HEK293 (cell line): ENCODE data around the gene CACNA1C.

Source experiments
- CTCF ChIA-PET: fragments of 350-600 bp; formaldehyde crosslinking; extraction: SDS; loops from one replicate; lab custom pipeline; 2021; ENCODE audit warnings: antibody characterized with exemption; lab: Yijun Ruan, JAX
- POLR2A ChIA-PET: fragments of 300-600 bp; formaldehyde crosslinking; extraction: SDS; loops from one replicate; lab custom pipeline; 2020; ENCODE audit warnings: antibody characterized with exemption, inconsistent platforms; lab: Yijun Ruan, JAX
- H3K27ac ChIP-seq: fragments of 200-500 bp; sonication (Bioruptor generic); 2 replicates; pipeline ENCODE4 v1.5.1; 2014; ENCODE audit warnings: low read depth, low read length, control low read depth, inconsistent platforms; ENCODE audit errors: extremely low read depth
- H3K36me3 ChIP-seq, 2 experiments: fragments of 200-500 bp in 1 of 2; sonication (Bioruptor generic) in 1 of 2; 1 replicate in 1 of 2; 2 replicates in 1 of 2; pipeline ENCODE4 v1.5.1; 2014 to 2017; ENCODE audit warnings: inconsistent platforms in 2 of 2, low read length in 2 of 2; ENCODE audit not compliant: control insufficient read depth in 2 of 2, insufficient read depth in 1 of 2
- H3K4me1 ChIP-seq: fragments of 200-500 bp; sonication (Bioruptor generic); 2 replicates; pipeline ENCODE4 v1.5.1; 2014; ENCODE audit warnings: mild to moderate bottlenecking, low read length, inconsistent platforms; ENCODE audit not compliant: control insufficient read depth, insufficient read depth
- H3K4me3 ChIP-seq: 2 replicates; pipeline ENCODE4 v1.5.1; 2011; ENCODE audit warnings: low read depth, mild to moderate bottlenecking, control low read depth, low read length, moderate library complexity
- H3K9me3 ChIP-seq: fragments of 200-500 bp; sonication (Bioruptor generic); 2 replicates; pipeline ENCODE4 v1.5.1; 2014; ENCODE audit warnings: low read depth, low read length, inconsistent platforms; ENCODE audit not compliant: control insufficient read depth, insufficient read depth
- GLIS2 ChIP-seq: fragments of 450-650 bp; formaldehyde crosslinking; IDR thresholded peaks from 2 replicates; pipeline ENCODE4 v1.5.1; 2016; ENCODE audit warnings: missing biosample characterization, missing genetic modification characterization
- IKZF3 ChIP-seq: fragments of 450-650 bp; IDR thresholded peaks from 2 replicates; pipeline ENCODE4 v1.5.0; 2018; ENCODE audit warnings: missing biosample characterization, mild to moderate bottlenecking, missing genetic modification characterization, moderate library complexity
- KLF10 ChIP-seq: fragments of 450-650 bp; IDR thresholded peaks from 2 replicates; pipeline ENCODE4 v1.5.1; 2018; ENCODE audit warnings: missing biosample characterization, mild to moderate bottlenecking, missing genetic modification characterization
- PATZ1 ChIP-seq: fragments of 450-650 bp; formaldehyde crosslinking; IDR thresholded peaks from 2 replicates; pipeline ENCODE4 v1.5.1; 2016; ENCODE audit warnings: missing biosample characterization, missing genetic modification characterization
- SETDB1 ChIP-seq: IDR thresholded peaks from one replicate; pipeline ENCODE4 v1.6.1; 2017; ENCODE audit warnings: mild to moderate bottlenecking, low read length, moderate library complexity, mixed read lengths; ENCODE audit not compliant: insufficient read length
- SP2 ChIP-seq: fragments of 450-650 bp; formaldehyde crosslinking; IDR thresholded peaks from 2 replicates; pipeline ENCODE4 v1.5.1; 2016; ENCODE audit warnings: missing biosample characterization, missing genetic modification characterization
- TCF7L2 ChIP-seq: IDR thresholded peaks from 2 replicates; pipeline ENCODE4 v1.6.1; 2011; ENCODE audit warnings: low read depth, mild to moderate bottlenecking, inconsistent platforms, low read length, moderate library complexity, borderline replicate concordance
- TRIM28 ChIP-seq: IDR thresholded peaks from 2 replicates; pipeline ENCODE4 v1.6.1; 2011; ENCODE audit warnings: low read length, control low read depth, borderline replicate concordance
- ZFP41 ChIP-seq: fragments of 450-650 bp; formaldehyde crosslinking; IDR thresholded peaks from 2 replicates; pipeline ENCODE4 v1.5.1; 2016; ENCODE audit warnings: missing biosample characterization, missing genetic modification characterization, borderline replicate concordance
- ZNF112 ChIP-seq: fragments of 450-650 bp; formaldehyde crosslinking; IDR thresholded peaks from 2 replicates; pipeline ENCODE4 v1.5.0; 2017; ENCODE audit warnings: missing biosample characterization, missing genetic modification characterization
- ZNF140 ChIP-seq: fragments of 450-650 bp; formaldehyde crosslinking; IDR thresholded peaks from 2 replicates; pipeline ENCODE4 v1.5.1; 2016; ENCODE audit warnings: missing biosample characterization, missing genetic modification characterization
- ZNF223 ChIP-seq: fragments of 450-650 bp; formaldehyde crosslinking; IDR thresholded peaks from 2 replicates; pipeline ENCODE4 v1.5.1; 2016; ENCODE audit warnings: missing biosample characterization, missing genetic modification characterization
- ZNF23 ChIP-seq: fragments of 450-650 bp; formaldehyde crosslinking; IDR thresholded peaks from 2 replicates; pipeline ENCODE4 v1.5.1; 2016; ENCODE audit warnings: missing biosample characterization, missing genetic modification characterization, borderline replicate concordance
- ZNF239 ChIP-seq: fragments of 450-650 bp; formaldehyde crosslinking; IDR thresholded peaks from 2 replicates; pipeline ENCODE4 v1.5.1; 2016; ENCODE audit warnings: missing biosample characterization, missing genetic modification characterization
- ZNF354C ChIP-seq: fragments of 450-650 bp; formaldehyde crosslinking; IDR thresholded peaks from 2 replicates; pipeline ENCODE4 v1.5.1; 2016; ENCODE audit warnings: missing biosample characterization, missing genetic modification characterization, low read depth, borderline replicate concordance
- ZNF473 ChIP-seq: fragments of 450-650 bp; formaldehyde crosslinking; IDR thresholded peaks from 2 replicates; pipeline ENCODE4 v1.5.1; 2017; ENCODE audit warnings: missing biosample characterization, missing genetic modification characterization
- ZNF510 ChIP-seq: fragments of 450-650 bp; formaldehyde crosslinking; IDR thresholded peaks from 2 replicates; pipeline ENCODE4 v1.5.1; 2018; ENCODE audit warnings: mild to moderate bottlenecking, missing genetic modification characterization, missing biosample characterization; ENCODE audit not compliant: insufficient replicate concordance
- ZNF560 ChIP-seq: fragments of 450-650 bp; formaldehyde crosslinking; IDR thresholded peaks from 2 replicates; pipeline ENCODE4 v1.5.1; 2017; ENCODE audit warnings: missing biosample characterization, missing genetic modification characterization, borderline replicate concordance
- ZNF629 ChIP-seq: fragments of 450-650 bp; formaldehyde crosslinking; IDR thresholded peaks from 2 replicates; pipeline ENCODE4 v1.5.1; 2017; ENCODE audit warnings: missing biosample characterization, missing genetic modification characterization
- ZNF645 ChIP-seq: fragments of 450-650 bp; formaldehyde crosslinking; IDR thresholded peaks from 2 replicates; pipeline ENCODE4; 2016; ENCODE audit warnings: missing biosample characterization, missing genetic modification characterization
- ZNF664 ChIP-seq: fragments of 450-650 bp; formaldehyde crosslinking; IDR thresholded peaks from 2 replicates; pipeline ENCODE4 v1.5.1; 2016; ENCODE audit warnings: missing biosample characterization, missing genetic modification characterization
- ZNF677 ChIP-seq: fragments of 450-650 bp; IDR thresholded peaks from 2 replicates; pipeline ENCODE4 v1.5.0; 2018; ENCODE audit warnings: missing biosample characterization, mild to moderate bottlenecking, missing genetic modification characterization, moderate library complexity
- TF ChIP-seq, protein P1 (sequence below): fragments of 450-650 bp; formaldehyde crosslinking; IDR thresholded peaks from 2 replicates; pipeline ENCODE4 v1.5.1; 2016; ENCODE audit warnings: missing biosample characterization, missing genetic modification characterization
- TF ChIP-seq, protein P2 (sequence below): fragments of 450-650 bp; formaldehyde crosslinking; IDR thresholded peaks from 2 replicates; pipeline ENCODE4 v1.5.1; 2017; ENCODE audit warnings: missing biosample characterization, missing genetic modification characterization
- TF ChIP-seq, protein P3 (sequence below): fragments of 450-650 bp; formaldehyde crosslinking; IDR thresholded peaks from 2 replicates; pipeline ENCODE4 v1.5.1; 2016; ENCODE audit warnings: missing biosample characterization, missing genetic modification characterization
- TF ChIP-seq, protein P4 (sequence below): fragments of 450-650 bp; IDR thresholded peaks from 2 replicates; pipeline ENCODE4 v1.5.1; 2018; ENCODE audit warnings: missing biosample characterization, missing genetic modification characterization

The CACNA1C gene

GRCh38 chr12:2351161-2351560 lies 298.4 kb downstream of the CACNA1C start (continued):
- TF ChIP-seq, protein P1, sequence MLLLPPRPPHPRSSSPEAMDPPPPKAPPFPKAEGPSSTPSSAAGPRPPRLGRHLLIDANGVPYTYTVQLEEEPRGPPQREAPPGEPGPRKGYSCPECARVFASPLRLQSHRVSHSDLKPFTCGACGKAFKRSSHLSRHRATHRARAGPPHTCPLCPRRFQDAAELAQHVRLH (tag by site-specific recombination): no peak
- TF ChIP-seq, protein P2, sequence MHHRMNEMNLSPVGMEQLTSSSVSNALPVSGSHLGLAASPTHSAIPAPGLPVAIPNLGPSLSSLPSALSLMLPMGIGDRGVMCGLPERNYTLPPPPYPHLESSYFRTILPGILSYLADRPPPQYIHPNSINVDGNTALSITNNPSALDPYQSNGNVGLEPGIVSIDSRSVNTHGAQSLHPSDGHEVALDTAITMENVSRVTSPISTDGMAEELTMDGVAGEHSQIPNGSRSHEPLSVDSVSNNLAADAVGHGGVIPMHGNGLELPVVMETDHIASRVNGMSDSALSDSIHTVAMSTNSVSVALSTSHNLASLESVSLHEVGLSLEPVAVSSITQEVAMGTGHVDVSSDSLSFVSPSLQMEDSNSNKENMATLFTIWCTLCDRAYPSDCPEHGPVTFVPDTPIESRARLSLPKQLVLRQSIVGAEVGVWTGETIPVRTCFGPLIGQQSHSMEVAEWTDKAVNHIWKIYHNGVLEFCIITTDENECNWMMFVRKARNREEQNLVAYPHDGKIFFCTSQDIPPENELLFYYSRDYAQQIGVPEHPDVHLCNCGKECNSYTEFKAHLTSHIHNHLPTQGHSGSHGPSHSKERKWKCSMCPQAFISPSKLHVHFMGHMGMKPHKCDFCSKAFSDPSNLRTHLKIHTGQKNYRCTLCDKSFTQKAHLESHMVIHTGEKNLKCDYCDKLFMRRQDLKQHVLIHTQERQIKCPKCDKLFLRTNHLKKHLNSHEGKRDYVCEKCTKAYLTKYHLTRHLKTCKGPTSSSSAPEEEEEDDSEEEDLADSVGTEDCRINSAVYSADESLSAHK (tag by site-specific recombination): no peak
- no peak for TF ChIP-seq ZFP41 (tag by site-specific recombination)
- TF ChIP-seq ZNF677: no peak
- TF ChIP-seq SETDB1: no peak
- no peak for TF ChIP-seq IKZF3 (tag by site-specific recombination)
- TF ChIP-seq KLF10 (tag by site-specific recombination): no peak
- no peak for TF ChIP-seq ZNF560

- Histone ChIP-seq H3K27ac (no peak overlapping the region), H3K9me3 (no peaks in the 10 kb centered on the region), H3K4me1 (no peaks in the 10 kb centered on the region), H3K36me3 (no peaks in the 10 kb centered on the region), H3K4me3 (no peak overlapping the region)
- ChIA-PET CTCF (interaction anchor here (0.6 kb wide), 1 partner anchor 593 kb away, joined by 4 read pairs; no protein-coding TSS in a partner anchor), POLR2A (no interaction called here)
- TF ChIP-seq SP2 (no peak), ZNF510 (tag by site-specific recombination) (no peak), ZNF473 (tag by site-specific recombination) (no peak), ZNF354C (no peak), ZNF223 (tag by site-specific recombination) (no peak), ZNF629 (tag by site-specific recombination) (no peak), ZNF140 (tag by site-specific recombination) (no peak), ZNF112 (tag by site-specific recombination) (no peak), ZNF239 (tag by site-specific recombination) (no peak), KLF10 (tag by site-specific recombination) (no peak), ZNF645 (tag by site-specific recombination) (no peak), ZNF23 (tag by site-specific recombination) (no peak), GLIS2 (tag by site-specific recombination) (no peak), TRIM28 (no peak), PATZ1 (tag by site-specific recombination) (no peak), TCF7L2 (no peak), ZNF664 (tag by site-specific recombination) (no peak)
- TF ChIP-seq, protein P3, sequence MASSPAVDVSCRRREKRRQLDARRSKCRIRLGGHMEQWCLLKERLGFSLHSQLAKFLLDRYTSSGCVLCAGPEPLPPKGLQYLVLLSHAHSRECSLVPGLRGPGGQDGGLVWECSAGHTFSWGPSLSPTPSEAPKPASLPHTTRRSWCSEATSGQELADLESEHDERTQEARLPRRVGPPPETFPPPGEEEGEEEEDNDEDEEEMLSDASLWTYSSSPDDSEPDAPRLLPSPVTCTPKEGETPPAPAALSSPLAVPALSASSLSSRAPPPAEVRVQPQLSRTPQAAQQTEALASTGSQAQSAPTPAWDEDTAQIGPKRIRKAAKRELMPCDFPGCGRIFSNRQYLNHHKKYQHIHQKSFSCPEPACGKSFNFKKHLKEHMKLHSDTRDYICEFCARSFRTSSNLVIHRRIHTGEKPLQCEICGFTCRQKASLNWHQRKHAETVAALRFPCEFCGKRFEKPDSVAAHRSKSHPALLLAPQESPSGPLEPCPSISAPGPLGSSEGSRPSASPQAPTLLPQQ: no peak
- TF ChIP-seq, protein P4, sequence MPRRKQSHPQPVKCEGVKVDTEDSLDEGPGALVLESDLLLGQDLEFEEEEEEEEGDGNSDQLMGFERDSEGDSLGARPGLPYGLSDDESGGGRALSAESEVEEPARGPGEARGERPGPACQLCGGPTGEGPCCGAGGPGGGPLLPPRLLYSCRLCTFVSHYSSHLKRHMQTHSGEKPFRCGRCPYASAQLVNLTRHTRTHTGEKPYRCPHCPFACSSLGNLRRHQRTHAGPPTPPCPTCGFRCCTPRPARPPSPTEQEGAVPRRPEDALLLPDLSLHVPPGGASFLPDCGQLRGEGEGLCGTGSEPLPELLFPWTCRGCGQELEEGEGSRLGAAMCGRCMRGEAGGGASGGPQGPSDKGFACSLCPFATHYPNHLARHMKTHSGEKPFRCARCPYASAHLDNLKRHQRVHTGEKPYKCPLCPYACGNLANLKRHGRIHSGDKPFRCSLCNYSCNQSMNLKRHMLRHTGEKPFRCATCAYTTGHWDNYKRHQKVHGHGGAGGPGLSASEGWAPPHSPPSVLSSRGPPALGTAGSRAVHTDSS (tag by site-specific recombination): no peak
Observed at GRCh38 chr12:2352203-2352602, 299.4 kb downstream of the CACNA1C start.
